ENCODE results near the gene HMCN1.

DNA sequence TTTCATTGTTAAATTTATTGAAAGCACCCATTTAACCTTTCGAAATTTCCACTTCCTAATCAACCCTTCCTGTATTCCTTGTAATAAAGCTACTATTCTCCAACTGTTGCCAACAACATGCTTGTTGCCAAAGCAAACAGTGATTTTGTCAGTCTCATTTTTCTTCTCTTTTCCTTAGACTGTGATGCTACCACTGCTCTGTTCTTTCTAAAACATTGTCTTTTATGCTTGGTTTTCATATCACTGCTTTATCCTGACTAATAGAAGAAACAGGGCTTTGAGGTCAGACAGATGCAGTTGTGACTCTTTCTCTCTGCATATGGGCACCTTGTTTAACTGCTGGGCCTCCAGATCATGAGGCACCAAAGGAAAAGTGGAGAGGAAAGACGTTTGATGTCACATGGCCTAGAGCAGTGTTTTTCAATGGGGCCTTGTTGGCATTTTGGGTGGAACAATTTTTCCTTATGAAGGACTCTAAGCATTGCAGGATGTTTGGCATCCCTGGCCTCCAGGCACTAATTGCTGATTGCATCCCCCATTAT lies 56.1 kb downstream of the HMCN1 start:
- TF ChIP-seq, protein P1, sequence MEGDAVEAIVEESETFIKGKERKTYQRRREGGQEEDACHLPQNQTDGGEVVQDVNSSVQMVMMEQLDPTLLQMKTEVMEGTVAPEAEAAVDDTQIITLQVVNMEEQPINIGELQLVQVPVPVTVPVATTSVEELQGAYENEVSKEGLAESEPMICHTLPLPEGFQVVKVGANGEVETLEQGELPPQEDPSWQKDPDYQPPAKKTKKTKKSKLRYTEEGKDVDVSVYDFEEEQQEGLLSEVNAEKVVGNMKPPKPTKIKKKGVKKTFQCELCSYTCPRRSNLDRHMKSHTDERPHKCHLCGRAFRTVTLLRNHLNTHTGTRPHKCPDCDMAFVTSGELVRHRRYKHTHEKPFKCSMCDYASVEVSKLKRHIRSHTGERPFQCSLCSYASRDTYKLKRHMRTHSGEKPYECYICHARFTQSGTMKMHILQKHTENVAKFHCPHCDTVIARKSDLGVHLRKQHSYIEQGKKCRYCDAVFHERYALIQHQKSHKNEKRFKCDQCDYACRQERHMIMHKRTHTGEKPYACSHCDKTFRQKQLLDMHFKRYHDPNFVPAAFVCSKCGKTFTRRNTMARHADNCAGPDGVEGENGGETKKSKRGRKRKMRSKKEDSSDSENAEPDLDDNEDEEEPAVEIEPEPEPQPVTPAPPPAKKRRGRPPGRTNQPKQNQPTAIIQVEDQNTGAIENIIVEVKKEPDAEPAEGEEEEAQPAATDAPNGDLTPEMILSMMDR (conservative IDR thresholded peaks at IDR 0.05 in 1 of 2, IDR thresholded peaks at IDR 0.05 in 1 of 2; ENCODE audit: low read depth in 1 of 2, low read length in 2 of 2), result no peak
- TF ChIP-seq EZH2 (IDR thresholded peaks at IDR 0.05; ENCODE audit: low read length, missing control alignments), result no peak
